Karpas-422 (cell line): Measurements from ENCODE around the gene HDAC9. TPM values are rescaled to one million over a fixed set of nuclear protein-coding genes. Genes with fewer than 3 reads are reported as not detected.
"Not testable (repeated sequence)": the region's sequence is repeated elsewhere in the genome, so short reads cannot be mapped to it uniquely, and the experiment has no call there.

Source experiments
- DNase-seq: peaks from one replicate; pipeline ENCODE4 v3.0.0-alpha.2; 2015
- H2AFZ ChIP-seq: fragments of 200-600 bp; sonication (generic); 2 replicates; pipeline ENCODE4 v1.6.1; 2014; ENCODE audit warnings: antibody characterized with exemption, low read length, mixed read lengths
- H3K27ac ChIP-seq: fragments of 200-600 bp; sonication (generic); 2 replicates; pipeline ENCODE4 v1.5.1; 2014; ENCODE audit warnings: mild to moderate bottlenecking, low read length, moderate library complexity
- H3K27me3 ChIP-seq: fragments of 200-600 bp; sonication (generic); 2 replicates; pipeline ENCODE4 v1.6.1; 2014; ENCODE audit warnings: low read length, mixed read lengths
- H3K36me3 ChIP-seq: fragments of 200-600 bp; sonication (generic); 2 replicates; pipeline ENCODE4 v1.6.1; 2014; ENCODE audit warnings: low read length, mixed read lengths; ENCODE audit not compliant: insufficient read depth
- H3K4me1 ChIP-seq: fragments of 200-600 bp; sonication (generic); 2 replicates; pipeline ENCODE4 v1.6.1; 2014; ENCODE audit warnings: mild to moderate bottlenecking, low read length, mixed read lengths
- H3K4me2 ChIP-seq: fragments of 200-600 bp; sonication (generic); 2 replicates; pipeline ENCODE4 v1.6.1; 2014; ENCODE audit warnings: low read length, low read depth, mild to moderate bottlenecking; ENCODE audit not compliant: poor library complexity, severe bottlenecking
- H3K4me3 ChIP-seq: fragments of 200-600 bp; sonication (generic); 2 replicates; pipeline ENCODE4 v1.5.1; 2014; ENCODE audit warnings: mild to moderate bottlenecking, antibody characterized with exemption, low read length, mixed read lengths
- H3K79me2 ChIP-seq: fragments of 200-600 bp; sonication (generic); 2 replicates; pipeline ENCODE4 v1.6.1; 2014; ENCODE audit warnings: mild to moderate bottlenecking, low read length, mixed read lengths
- H3K9ac ChIP-seq: fragments of 200-600 bp; sonication (generic); 2 replicates; pipeline ENCODE4 v1.6.0; 2014; ENCODE audit warnings: low read length
- H3K9me2 ChIP-seq: fragments of 200-600 bp; sonication (generic), shearing (Covaris generic); replicated peaks from 2 replicates; pipeline ENCODE4 v1.6.0; 2014; ENCODE audit warnings: mild to moderate bottlenecking, low read length, moderate library complexity; ENCODE audit not compliant: insufficient read depth
- H3K9me3 ChIP-seq: fragments of 300-700, 200-600 bp; sonication (generic); 2 replicates; pipeline ENCODE4 v1.6.1; 2014; ENCODE audit warnings: low read length, mixed read lengths
- H4K20me1 ChIP-seq: fragments of 200-600 bp; sonication (generic); 2 replicates; pipeline ENCODE4 v1.6.1; 2014; ENCODE audit warnings: mild to moderate bottlenecking, antibody characterized with exemption, low read length, low read depth; ENCODE audit not compliant: insufficient read depth
- small RNA-seq: library from RNA; depleted of rRNA; stranded (forward); fragments of <200 nt; gene quantifications from one replicate; pipeline ENCODE3, GENCODE V24; 2014
- total RNA-seq: library from RNA; depleted of rRNA; stranded (reverse); fragments of >200 nt; shearing (Covaris generic); gene quantifications from 2 replicates; pipeline ENCODE4 v1.2.3, GENCODE V29; 2014; ENCODE audit warnings: low replicate concordance

Gene HDAC9
- total RNA-seq, 1 experiment from 2014 or later: 5.2 TPM

- Histone ChIP-seq H3K9ac (no peak overlapping the region), H3K79me2 (no peaks in the 10 kb centered on the region), H3K9me3 (no peaks in the 10 kb centered on the region), H3K9me2 (no peaks in the 10 kb centered on the region), H3K4me2 (no peak overlapping the region), H3K4me1 (no peaks in the 10 kb centered on the region), H3K4me3 (no peak overlapping the region), H4K20me1 (no peaks in the 10 kb centered on the region), H3K27me3 (no peaks in the 10 kb centered on the region), H2AFZ (no peak overlapping the region), H3K27ac (no peak overlapping the region), H3K36me3 (no peaks in the 10 kb centered on the region)
- DNase-seq: no peak
These were observed 534.7 kb downstream of the HDAC9 start for GRCh38 chr7:19030281-19030680.

GRCh38 chr7:19032942-19033341 lies 537.4 kb downstream of the HDAC9 start:
- H3K4me1 ChIP-seq, H4K20me1 ChIP-seq, H3K36me3 ChIP-seq, H3K9ac ChIP-seq, H3K27me3 ChIP-seq, H3K27ac ChIP-seq, H3K79me2 ChIP-seq, H3K9me2 ChIP-seq, H3K9me3 ChIP-seq, H2AFZ ChIP-seq, DNase-seq, H3K4me2 ChIP-seq, H3K4me3 ChIP-seq: not testable (repeated sequence)

- Histone ChIP-seq H2AFZ (no peak overlapping the region), H3K27me3 (no peaks in the 10 kb centered on the region), H3K4me3 (no peak overlapping the region), H3K27ac (no peak overlapping the region), H3K79me2 (no peaks in the 10 kb centered on the region), H3K36me3 (no peaks in the 10 kb centered on the region), H4K20me1 (no peaks in the 10 kb centered on the region), H3K9ac (no peak overlapping the region), H3K4me1 (no peaks in the 10 kb centered on the region), H3K9me3 (no peaks in the 10 kb centered on the region), H3K9me2 (no peaks in the 10 kb centered on the region), H3K4me2 (no peak overlapping the region)
- peak; percentile 83 for DNase-seq
These were observed 556.3 kb downstream of the HDAC9 start for GRCh38 chr7:19051767-19052375.

Small RNA genes within 50 kb of the gene (small RNA-seq; reads per million reads assigned to genes)
- not detected for gene RN7SKP266
